Muscle of leg (tissue), 11 donors: Measurements from ENCODE around the gene TMEM140. TPM values are rescaled to one million over a fixed set of nuclear protein-coding genes. Genes with fewer than 3 reads are reported as not detected.
A peak's percentile ranks its signal among the peaks of the same experiment; 100 is the strongest.

Source experiments
- DNase-seq: peaks from one replicate; pipeline ENCODE4 v3.0.0; 2013
- H3K27ac ChIP-seq: one replicate; pipeline ENCODE4 v1.5.1; 2013; ENCODE audit warnings: mild to moderate bottlenecking, low read length, control low read depth
- H3K27me3 ChIP-seq: one replicate; pipeline ENCODE4 v1.6.1; 2013; ENCODE audit warnings: low read length; ENCODE audit not compliant: control insufficient read depth, insufficient read depth
- H3K36me3 ChIP-seq: one replicate; pipeline ENCODE4 v1.6.1; 2013; ENCODE audit warnings: low read length; ENCODE audit not compliant: control insufficient read depth, insufficient read depth
- H3K4me1 ChIP-seq: one replicate; pipeline ENCODE4 v1.6.1; 2013; ENCODE audit warnings: low read length; ENCODE audit not compliant: control insufficient read depth, insufficient read depth
- H3K4me3 ChIP-seq: one replicate; pipeline ENCODE4 v1.5.1; 2013; ENCODE audit warnings: low read length, control low read depth
- H3K9me3 ChIP-seq: replicated peaks from 2 replicates; pipeline ENCODE4 v1.6.1; 2013; ENCODE audit warnings: low read depth, low read length; ENCODE audit not compliant: control insufficient read depth
- WGBS: methylation state at CpG from one replicate; pipeline ENCODE4 v1.1.5; 2013; ENCODE audit warnings: missing lambda C conversion rate; ENCODE audit not compliant: insufficient coverage; 5-methylcytosine and 5-hydroxymethylcytosine counted together
- polyA plus RNA-seq, 8 donors: library from polyadenylated mRNA; unstranded; fragments of 120-200 nt; gene quantifications; one replicate each; pipeline versions ENCODE4 v1.2.1 to v1.2.3, GENCODE V29; 2013; ENCODE audit warnings: inconsistent platforms in 1 of 8, low replicate concordance in 1 of 8; ENCODE audit not compliant: insufficient read length in 8 of 8, insufficient read depth in 1 of 8
- total RNA-seq: library from RNA; stranded (reverse); fragments of 120-200 nt; gene quantifications from one replicate; pipeline ENCODE4 v1.2.4, GENCODE V29; 2013

The TMEM140 gene
- total and polyA plus RNA-seq, 9 donors: 1.3 to 12.5 (median 10.4) TPM

- Histone ChIP-seq H3K27ac (no peak overlapping the region), H3K4me3 (no peak overlapping the region), H3K4me1 (no peaks in the 10 kb centered on the region), H3K9me3 (no peaks in the 10 kb centered on the region), H3K27me3 (no peaks in the 10 kb centered on the region), H3K36me3 (peaks cover 61% of the 10 kb centered on the region)
- DNase-seq: no peak
- WGBS: 89% methylated on average over 6 of the region's 6 CpGs
Observed at GRCh38 chr7:135204341-135204749, 56.5 kb downstream of the TMEM140 start.

GRCh38 chr7:135204876-135205275, 57.0 kb downstream of the TMEM140 start:
- peaks cover 59% of the 10 kb centered on the region for H3K36me3 ChIP-seq
- no peaks in the 10 kb centered on the region for H3K9me3 ChIP-seq

GRCh38 chr7:135205850-135206249, 58.0 kb downstream of the TMEM140 start:
- 79% methylated on average over 2 of the region's 8 CpGs for WGBS
- DNase-seq: no peak
- H3K36me3 ChIP-seq: peaks cover 53% of the 10 kb centered on the region

More at GRCh38 chr7:135204876-135205275, 57.0 kb downstream of the TMEM140 start:
- Histone ChIP-seq H3K27me3 (no peaks in the 10 kb centered on the region), H3K4me3 (no peak overlapping the region), H3K27ac (no peak overlapping the region), H3K4me1 (no peaks in the 10 kb centered on the region)
- WGBS: 84% methylated on average over 3 of the region's 5 CpGs
- no peak for DNase-seq

GRCh38 chr7:135206941-135207391, 59.1 kb downstream of the TMEM140 start:
- no peaks in the 10 kb centered on the region for H3K9me3 ChIP-seq
- no peak overlapping the region for H3K4me3 ChIP-seq
- WGBS: 66% methylated on average over 7 of the region's 7 CpGs
- no peak overlapping the region for H3K27ac ChIP-seq
- DNase-seq: no peak
- no peaks in the 10 kb centered on the region for H3K27me3 ChIP-seq
- peaks cover 7% of the 10 kb centered on the region for H3K4me1 ChIP-seq
- peaks cover 47% of the 10 kb centered on the region for H3K36me3 ChIP-seq

More at GRCh38 chr7:135205850-135206249, 58.0 kb downstream of the TMEM140 start:
- H3K4me3 ChIP-seq: no peak overlapping the region
- peaks cover 7% of the 10 kb centered on the region for H3K4me1 ChIP-seq
- H3K27ac ChIP-seq: no peak overlapping the region
- no peaks in the 10 kb centered on the region for H3K27me3 ChIP-seq
- no peaks in the 10 kb centered on the region for H3K9me3 ChIP-seq

GRCh38 chr7:135207406-135208101, 59.7 kb downstream of the TMEM140 start:
- H3K4me1 ChIP-seq: peaks cover 7% of the 10 kb centered on the region
- no peak overlapping the region for H3K4me3 ChIP-seq
- H3K36me3 ChIP-seq: peaks cover 44% of the 10 kb centered on the region
- DNase-seq: no peak
- 71% methylated on average over 8 of the region's 8 CpGs for WGBS
- H3K27me3 ChIP-seq: no peaks in the 10 kb centered on the region
- H3K27ac ChIP-seq: no peak overlapping the region
- H3K9me3 ChIP-seq: no peaks in the 10 kb centered on the region

GRCh38 chr7:135208102-135208793, 60.4 kb downstream of the TMEM140 start:
- no peak overlapping the region for H3K27ac ChIP-seq

GRCh38 chr7:135209225-135209834, 61.5 kb downstream of the TMEM140 start:
- WGBS: no CpG with 5 or more reads among the region's 7 CpGs
- peaks cover 27% of the 10 kb centered on the region for H3K36me3 ChIP-seq
- DNase-seq: peak; percentile 56
- no peaks in the 10 kb centered on the region for H3K9me3 ChIP-seq
- no peak overlapping the region for H3K4me3 ChIP-seq
- no peaks in the 10 kb centered on the region for H3K27me3 ChIP-seq
- H3K4me1 ChIP-seq: peaks cover 7% of the 10 kb centered on the region
- H3K27ac ChIP-seq: no peak overlapping the region

More at GRCh38 chr7:135208102-135208793, 60.4 kb downstream of the TMEM140 start:
- no peak overlapping the region for H3K4me3 ChIP-seq
- no peak for DNase-seq
- H3K36me3 ChIP-seq: peaks cover 38% of the 10 kb centered on the region
- H3K27me3 ChIP-seq: no peaks in the 10 kb centered on the region
- peaks cover 7% of the 10 kb centered on the region for H3K4me1 ChIP-seq
- no peaks in the 10 kb centered on the region for H3K9me3 ChIP-seq
- WGBS: 76% methylated on average over 5 of the region's 6 CpGs

- Histone ChIP-seq H3K4me1 (peaks cover 7% of the 10 kb centered on the region), H3K27ac (peak overlapping the region; percentile 92), H3K27me3 (no peaks in the 10 kb centered on the region), H3K36me3 (peaks cover 17% of the 10 kb centered on the region), H3K4me3 (peak overlapping the region; percentile 81), H3K9me3 (no peaks in the 10 kb centered on the region)
- peak; percentile 78 for DNase-seq
- WGBS: under 1% methylated on average over 10 of the region's 13 CpGs
Observed at GRCh38 chr7:135210888-135211178, 63.0 kb downstream of the TMEM140 start.

GRCh38 chr7:135211179-135211945, 63.5 kb downstream of the TMEM140 start, which contains the start of gene WDR91:
WDR91 (minus strand) TSS chr7:135211526; CDS start chr7:135211502, 24 bp downstream.
- no peaks in the 10 kb centered on the region for H3K9me3 ChIP-seq
- peaks cover 7% of the 10 kb centered on the region for H3K4me1 ChIP-seq
- peak within 1 kb of the TSS; percentile 92 for H3K27ac ChIP-seq
- DNase-seq: peak; percentile 97
- WGBS: under 1% methylated on average over 81 of the region's 82 CpGs
- H3K4me3 ChIP-seq: peak within 1 kb of the TSS; percentile 81
- no peaks in the 10 kb centered on the region for H3K27me3 ChIP-seq
- H3K36me3 ChIP-seq: peaks cover 13% of the 10 kb centered on the region
